Panc1 (cell line): ENCODE measurements around the gene MORC2. TPM values are rescaled to one million over a fixed set of nuclear protein-coding genes. Genes with fewer than 3 reads are reported as not detected.
A peak's percentile ranks its signal among the peaks of the same experiment; 100 is the strongest.

Source experiments
- ATAC-seq: fragments of 200-7000 bp; cut with Tn5 transposase; 2 replicates; pipeline ENCODE4 v1.9.1; 2020; ENCODE audit warnings: mild to moderate bottlenecking, moderate library complexity
- BruUV-seq: library from RNA; stranded (reverse); fragments of 400-500 nt; replicated peaks from 2 replicates; lab custom pipeline; 2021; lab: Mats Ljungman, UMichigan
- CTCF ChIA-PET: fragments of 300-600 bp; sonication (Branson Sonifier 250); formaldehyde crosslinking; loops from one replicate; lab custom pipeline; 2022; ENCODE audit warnings: antibody characterized with exemption; lab: Charles Lee
- POLR2A ChIA-PET: fragments of 300-600 bp; sonication (Branson Sonifier 250); formaldehyde crosslinking; loops from one replicate; lab custom pipeline; 2022; ENCODE audit warnings: antibody characterized with exemption; lab: Charles Lee
- DNase-seq: peaks from one replicate; pipeline ENCODE4 v3.0.0-alpha.2; 2010; ENCODE audit warnings: low read depth, low spot score
- H3K27ac ChIP-seq: 2 replicates; pipeline ENCODE4 v1.5.1; 2011; ENCODE audit warnings: mild to moderate bottlenecking, low read length, inconsistent platforms
- H3K27me3 ChIP-seq: fragments of 200-500 bp; sonication (Bioruptor generic); 2 replicates; pipeline ENCODE4 v1.6.0; 2014; ENCODE audit warnings: low read length, inconsistent platforms; ENCODE audit not compliant: control insufficient read depth, insufficient read depth
- H3K36me3 ChIP-seq: fragments of 200-500 bp; sonication (Bioruptor generic); 2 replicates; pipeline ENCODE4 v1.5.1; 2014; ENCODE audit warnings: inconsistent platforms, mild to moderate bottlenecking, low read length, moderate library complexity; ENCODE audit not compliant: control insufficient read depth, insufficient read depth
- H3K4me1 ChIP-seq: 2 replicates; pipeline ENCODE4 v1.5.1; 2011; ENCODE audit warnings: inconsistent platforms, mild to moderate bottlenecking, low read length, moderate library complexity; ENCODE audit not compliant: control insufficient read depth, insufficient read depth
- H3K4me3 ChIP-seq, 2 experiments: 2 replicates each; pipeline ENCODE4 v1.5.1; 2011 to 2012; ENCODE audit warnings: low read depth in 2 of 2, low read length in 2 of 2, mild to moderate bottlenecking in 2 of 2, inconsistent platforms in 1 of 2, moderate library complexity in 1 of 2
- H3K9me3 ChIP-seq: fragments of 200-500 bp; sonication (Bioruptor generic); 2 replicates; pipeline ENCODE4 v1.5.1; 2014; ENCODE audit warnings: low read depth, mild to moderate bottlenecking, inconsistent platforms, low read length, moderate library complexity; ENCODE audit not compliant: control insufficient read depth, insufficient read depth
- POLR2AphosphoS5 ChIP-seq: IDR thresholded peaks from 2 replicates; pipeline ENCODE4 v1.6.1; 2012; ENCODE audit warnings: mild to moderate bottlenecking, low read depth, low read length, moderate library complexity
- SIN3A ChIP-seq: IDR thresholded peaks from 2 replicates; pipeline ENCODE4 v1.6.1; 2012; ENCODE audit warnings: low read depth, mild to moderate bottlenecking, low read length, moderate library complexity, borderline replicate concordance; ENCODE audit not compliant: insufficient read depth
- TCF7L2 ChIP-seq: IDR thresholded peaks from 2 replicates; pipeline ENCODE4 v1.6.1; 2011; ENCODE audit warnings: mild to moderate bottlenecking, low read depth, low read length, inconsistent platforms
- in situ Hi-C: cut with HindIII; loops from 2 replicates; pipeline ENCODE4 v1.10.0; 2016; ENCODE audit warnings: low sequenced_read_pairs, low pct_unique_long_range_greater_than_20kb
- intact Hi-C: fragments of 100-400 bp; cut with micrococcal nuclease; formaldehyde crosslinking; loops from one replicate; pipeline ENCODE4 v1.10.0; 2022; ENCODE audit not compliant: unreplicated experiment
- total RNA-seq: library from RNA; stranded (reverse); gene quantifications from one replicate; pipeline ENCODE4 v1.2.1, GENCODE V29; 2021; ENCODE audit not compliant: unreplicated experiment
- TF ChIP-seq, protein P1 (sequence below), 2 experiments: IDR thresholded peaks; 2 replicates each; pipeline ENCODE4 v1.6.1; 2011 to 2012; ENCODE audit warnings: low read depth in 2 of 2, control low read depth in 1 of 2, low read length in 1 of 2, mild to moderate bottlenecking in 1 of 2, moderate library complexity in 1 of 2; ENCODE audit not compliant: insufficient read depth in 1 of 2
- TF ChIP-seq, protein P2 (sequence below): fragments of 450-650 bp; IDR thresholded peaks from 2 replicates; pipeline ENCODE4 v1.5.1; 2017; ENCODE audit warnings: mild to moderate bottlenecking

Gene MORC2
- total RNA-seq, 1 experiment from 2014 or later, result 31.5 TPM

DNA sequence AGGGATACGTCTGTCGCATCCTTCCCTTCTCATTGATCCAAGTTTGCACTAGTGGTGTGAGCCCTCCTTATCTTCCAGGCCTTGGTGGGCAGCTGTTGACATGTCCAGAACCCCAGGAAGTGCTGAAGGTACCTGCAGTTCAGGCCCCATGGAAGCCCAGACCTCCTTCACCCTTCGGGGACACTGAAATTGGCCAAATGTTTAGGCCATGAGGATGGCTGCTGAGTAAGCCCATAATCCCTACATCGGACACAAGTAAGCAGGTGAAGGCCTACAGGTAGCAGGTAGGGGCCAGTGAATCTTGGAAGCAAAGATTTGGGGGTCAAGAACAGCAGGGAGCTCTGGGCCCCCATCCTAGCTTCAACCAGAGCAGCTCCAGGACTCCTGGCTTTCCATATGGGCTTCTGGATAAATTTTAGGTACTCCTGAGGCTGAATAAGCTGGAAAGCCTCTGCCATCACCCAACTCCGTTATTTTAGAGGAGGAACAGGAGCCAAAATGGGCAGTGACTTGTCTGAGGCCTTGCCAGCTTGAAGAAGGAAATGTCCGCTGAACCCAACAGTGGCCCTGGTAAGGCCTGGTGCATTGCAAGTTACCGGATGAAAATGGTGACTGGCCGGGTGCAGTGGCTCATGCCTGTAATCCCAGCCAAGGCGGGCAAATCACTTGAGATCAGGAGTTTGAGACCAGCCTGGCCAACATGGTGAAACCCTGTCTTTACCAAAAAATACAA lies 45.2 kb downstream of the MORC2 start:
- in situ Hi-C loops, result no loop called here
- Histone ChIP-seq H3K27ac (no peak overlapping the region), H3K27me3 (no peaks in the 10 kb centered on the region), H3K4me3 (no peak overlapping the region), H3K4me1 (no peaks in the 10 kb centered on the region), H3K9me3 (no peaks in the 10 kb centered on the region), H3K36me3 (peaks cover 5% of the 10 kb centered on the region; the same call in 1 of the 2 replicates)
- intact Hi-C loops, result no loop called here
- ChIA-PET POLR2A (no interaction called here), CTCF (interaction anchor here (0.6 kb wide), 2 partner anchors 33 to 160 kb away, joined by 4 to 5 read pairs; no protein-coding TSS in a partner anchor)
- DNase-seq (no peak), ATAC-seq (no peak)
- no peak for TF ChIP-seq TCF7L2
- BruUV-seq, result no TSS peak

DNA sequence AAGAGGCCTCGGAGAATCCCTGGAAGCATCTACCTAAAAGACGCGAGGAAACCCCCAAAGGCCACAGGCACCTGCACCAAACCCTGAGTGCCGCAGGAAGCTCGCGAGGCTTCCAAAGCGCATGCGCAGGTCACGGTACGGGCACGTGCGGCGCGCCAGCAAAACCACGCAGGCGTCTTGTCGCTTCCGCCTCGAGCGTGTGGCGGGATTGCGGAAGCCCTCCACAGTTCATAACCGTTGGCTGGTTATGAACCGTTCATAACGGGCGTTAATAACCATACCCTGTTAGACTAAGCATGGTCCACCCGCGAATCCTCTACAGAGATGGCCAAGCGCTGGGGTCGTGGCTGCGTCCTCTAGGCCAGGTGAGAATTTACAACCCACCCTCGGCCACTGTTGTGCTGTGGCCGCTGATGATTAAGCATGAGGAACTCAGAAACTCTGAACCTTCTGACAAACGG lies 46.4 kb downstream of the MORC2 start:
- POLR2A ChIA-PET, result interaction anchor here (0.6 to 0.7 kb wide), 4 partner anchors 41 to 156 kb away, joined by 5 to 7 read pairs (median 6); no protein-coding TSS in a partner anchor

DNA sequence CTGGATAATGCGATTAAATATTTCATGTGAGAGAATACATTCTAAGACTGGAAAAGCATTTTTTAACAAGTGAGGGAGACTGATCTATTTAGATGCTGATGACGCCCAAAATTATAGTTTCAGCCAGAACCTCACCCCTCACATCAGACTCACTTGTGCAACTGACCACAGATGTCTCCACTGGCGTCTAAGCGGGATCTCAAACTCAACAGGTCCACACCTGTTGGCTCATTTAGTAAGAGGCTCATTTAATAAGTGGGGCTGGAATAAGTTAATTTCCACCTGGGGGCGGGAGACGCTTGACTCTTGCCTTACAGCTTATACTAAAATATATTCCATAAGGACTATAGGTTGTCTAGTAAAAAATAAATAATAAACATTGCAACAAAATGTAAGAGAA lies 47.5 kb downstream of the MORC2 start:
- Histone ChIP-seq H3K4me1 (no peaks in the 10 kb centered on the region), H3K36me3 (no peaks in the 10 kb centered on the region), H3K9me3 (no peaks in the 10 kb centered on the region), H3K4me3 (peak overlapping the region; percentile 41 to 72), H3K27me3 (no peaks in the 10 kb centered on the region), H3K27ac (no peak overlapping the region)
- ATAC-seq (no peak), DNase-seq (no peak)
- intact Hi-C loops, result no loop called here
- ChIA-PET CTCF (interaction anchor here (0.5 to 0.8 kb wide), 2 partner anchors 158 to 159 kb away, joined by 3 to 4 read pairs; no protein-coding TSS in a partner anchor), POLR2A (interaction anchor here (0.6 kb wide), 1 partner anchor 159 kb away, joined by 4 read pairs; no protein-coding TSS in a partner anchor)
- TF ChIP-seq POLR2AphosphoS5 (no peak), TCF7L2 (no peak), SIN3A (no peak)
- TF ChIP-seq, protein P1, sequence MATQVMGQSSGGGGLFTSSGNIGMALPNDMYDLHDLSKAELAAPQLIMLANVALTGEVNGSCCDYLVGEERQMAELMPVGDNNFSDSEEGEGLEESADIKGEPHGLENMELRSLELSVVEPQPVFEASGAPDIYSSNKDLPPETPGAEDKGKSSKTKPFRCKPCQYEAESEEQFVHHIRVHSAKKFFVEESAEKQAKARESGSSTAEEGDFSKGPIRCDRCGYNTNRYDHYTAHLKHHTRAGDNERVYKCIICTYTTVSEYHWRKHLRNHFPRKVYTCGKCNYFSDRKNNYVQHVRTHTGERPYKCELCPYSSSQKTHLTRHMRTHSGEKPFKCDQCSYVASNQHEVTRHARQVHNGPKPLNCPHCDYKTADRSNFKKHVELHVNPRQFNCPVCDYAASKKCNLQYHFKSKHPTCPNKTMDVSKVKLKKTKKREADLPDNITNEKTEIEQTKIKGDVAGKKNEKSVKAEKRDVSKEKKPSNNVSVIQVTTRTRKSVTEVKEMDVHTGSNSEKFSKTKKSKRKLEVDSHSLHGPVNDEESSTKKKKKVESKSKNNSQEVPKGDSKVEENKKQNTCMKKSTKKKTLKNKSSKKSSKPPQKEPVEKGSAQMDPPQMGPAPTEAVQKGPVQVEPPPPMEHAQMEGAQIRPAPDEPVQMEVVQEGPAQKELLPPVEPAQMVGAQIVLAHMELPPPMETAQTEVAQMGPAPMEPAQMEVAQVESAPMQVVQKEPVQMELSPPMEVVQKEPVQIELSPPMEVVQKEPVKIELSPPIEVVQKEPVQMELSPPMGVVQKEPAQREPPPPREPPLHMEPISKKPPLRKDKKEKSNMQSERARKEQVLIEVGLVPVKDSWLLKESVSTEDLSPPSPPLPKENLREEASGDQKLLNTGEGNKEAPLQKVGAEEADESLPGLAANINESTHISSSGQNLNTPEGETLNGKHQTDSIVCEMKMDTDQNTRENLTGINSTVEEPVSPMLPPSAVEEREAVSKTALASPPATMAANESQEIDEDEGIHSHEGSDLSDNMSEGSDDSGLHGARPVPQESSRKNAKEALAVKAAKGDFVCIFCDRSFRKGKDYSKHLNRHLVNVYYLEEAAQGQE (IDR thresholded peaks at IDR 0.05; ENCODE audit: insufficient read depth in 1 of 2, low read depth in 2 of 2, low read length in 1 of 2), result no peak
- in situ Hi-C loops, result no loop called here
- BruUV-seq, result no TSS peak

More for the DNA sequence above, 46.4 kb downstream of the MORC2 start:
- peak; percentile 15 for DNase-seq
- BruUV-seq, result no TSS peak
- Histone ChIP-seq H3K27me3 (no peaks in the 10 kb centered on the region), H3K27ac (peak overlapping the region; percentile 64), H3K4me3 (peak overlapping the region; percentile 41 to 72), H3K9me3 (no peaks in the 10 kb centered on the region), H3K36me3 (no peaks in the 10 kb centered on the region; the same call in 1 of the 2 replicates), H3K4me1 (no peaks in the 10 kb centered on the region)
- in situ Hi-C loops, result no loop called here
- peak; percentile 81 for ATAC-seq
- CTCF ChIA-PET, result interaction anchor here (0.6 to 1.1 kb wide), 6 partner anchors 31 to 376 kb away, joined by 3 to 9 read pairs (median 4); partner anchors contain the start of gene TUG1
- TF ChIP-seq POLR2AphosphoS5, result peak; percentile 73
- TF ChIP-seq TCF7L2, result no peak
- TF ChIP-seq, protein P2, sequence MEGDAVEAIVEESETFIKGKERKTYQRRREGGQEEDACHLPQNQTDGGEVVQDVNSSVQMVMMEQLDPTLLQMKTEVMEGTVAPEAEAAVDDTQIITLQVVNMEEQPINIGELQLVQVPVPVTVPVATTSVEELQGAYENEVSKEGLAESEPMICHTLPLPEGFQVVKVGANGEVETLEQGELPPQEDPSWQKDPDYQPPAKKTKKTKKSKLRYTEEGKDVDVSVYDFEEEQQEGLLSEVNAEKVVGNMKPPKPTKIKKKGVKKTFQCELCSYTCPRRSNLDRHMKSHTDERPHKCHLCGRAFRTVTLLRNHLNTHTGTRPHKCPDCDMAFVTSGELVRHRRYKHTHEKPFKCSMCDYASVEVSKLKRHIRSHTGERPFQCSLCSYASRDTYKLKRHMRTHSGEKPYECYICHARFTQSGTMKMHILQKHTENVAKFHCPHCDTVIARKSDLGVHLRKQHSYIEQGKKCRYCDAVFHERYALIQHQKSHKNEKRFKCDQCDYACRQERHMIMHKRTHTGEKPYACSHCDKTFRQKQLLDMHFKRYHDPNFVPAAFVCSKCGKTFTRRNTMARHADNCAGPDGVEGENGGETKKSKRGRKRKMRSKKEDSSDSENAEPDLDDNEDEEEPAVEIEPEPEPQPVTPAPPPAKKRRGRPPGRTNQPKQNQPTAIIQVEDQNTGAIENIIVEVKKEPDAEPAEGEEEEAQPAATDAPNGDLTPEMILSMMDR, result no peak
- intact Hi-C loops, result no loop called here
